Measurements from ENCODE around the gene IFNK. TPM values are rescaled to one million over a fixed set of nuclear protein-coding genes. Genes with fewer than 3 reads are reported as not detected.

IFNK gene
- polyA plus RNA-seq, 1 donor (not counting 4 experiments of a cell fraction or from before 2014, with no cell fraction given), result 29.2 TPM

- Histone ChIP-seq H3K9me1 (ENCODE audit: control insufficient read depth, extremely low read depth, insufficient read depth, low read length) (peaks cover 2% of the 10 kb centered on the region), H4K20me1 (ENCODE audit: control insufficient read depth, extremely low read depth, insufficient read depth, low read length) (no peaks in the 10 kb centered on the region), H3K27ac (ENCODE audit: control insufficient read depth, insufficient read depth, low read length) (no peak overlapping the region), H2AFZ (ENCODE audit: control insufficient read depth, low read length) (no peak overlapping the region), H3K4me1 (ENCODE audit: control insufficient read depth, extremely low read depth, insufficient read depth, low read length) (peaks cover 20% of the 10 kb centered on the region), H3K4me3 (ENCODE audit: control insufficient read depth in 2 of 3, extremely low read depth in 1 of 3, insufficient read depth in 2 of 3, low read depth in 1 of 3, low read length in 3 of 3) (no peak overlapping the region), H3K27me3 (ENCODE audit: control insufficient read depth, extremely low read depth, insufficient read depth, low read length) (no peaks in the 10 kb centered on the region), H3K4me2 (ENCODE audit: control insufficient read depth, extremely low read depth, insufficient read depth, low read depth, low read length) (no peak overlapping the region), H3K79me2 (ENCODE audit: control insufficient read depth, insufficient read depth, low read length) (peaks cover 37% of the 10 kb centered on the region), H3K36me3 (ENCODE audit: control insufficient read depth in 2 of 2, extremely low read depth in 1 of 2, insufficient read depth in 2 of 2, low read length in 2 of 2) (peaks cover 0 to 5% of the 10 kb centered on the region in 2 experiments), H3K9ac (ENCODE audit: control insufficient read depth, extremely low read depth, insufficient read depth, low read length) (no peak overlapping the region), H3K9me3 (ENCODE audit: control insufficient read depth, low read depth, low read length) (no peaks in the 10 kb centered on the region)
- FAIRE-seq (no peak), DNase-seq (ENCODE audit: low read depth, low spot score) (no peak)
- TF ChIP-seq EZH2 (IDR thresholded peaks at IDR 0.05; ENCODE audit: low read length), result no peak
- TF ChIP-seq, protein P1, sequence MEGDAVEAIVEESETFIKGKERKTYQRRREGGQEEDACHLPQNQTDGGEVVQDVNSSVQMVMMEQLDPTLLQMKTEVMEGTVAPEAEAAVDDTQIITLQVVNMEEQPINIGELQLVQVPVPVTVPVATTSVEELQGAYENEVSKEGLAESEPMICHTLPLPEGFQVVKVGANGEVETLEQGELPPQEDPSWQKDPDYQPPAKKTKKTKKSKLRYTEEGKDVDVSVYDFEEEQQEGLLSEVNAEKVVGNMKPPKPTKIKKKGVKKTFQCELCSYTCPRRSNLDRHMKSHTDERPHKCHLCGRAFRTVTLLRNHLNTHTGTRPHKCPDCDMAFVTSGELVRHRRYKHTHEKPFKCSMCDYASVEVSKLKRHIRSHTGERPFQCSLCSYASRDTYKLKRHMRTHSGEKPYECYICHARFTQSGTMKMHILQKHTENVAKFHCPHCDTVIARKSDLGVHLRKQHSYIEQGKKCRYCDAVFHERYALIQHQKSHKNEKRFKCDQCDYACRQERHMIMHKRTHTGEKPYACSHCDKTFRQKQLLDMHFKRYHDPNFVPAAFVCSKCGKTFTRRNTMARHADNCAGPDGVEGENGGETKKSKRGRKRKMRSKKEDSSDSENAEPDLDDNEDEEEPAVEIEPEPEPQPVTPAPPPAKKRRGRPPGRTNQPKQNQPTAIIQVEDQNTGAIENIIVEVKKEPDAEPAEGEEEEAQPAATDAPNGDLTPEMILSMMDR (optimal IDR thresholded peaks at IDR 0.05 in 1 of 3, IDR thresholded peaks at IDR 0.05 in 1 of 3, conservative IDR thresholded peaks at IDR 0.05 in 1 of 3; ENCODE audit: extremely low read depth in 1 of 3, insufficient read depth in 2 of 3, low read length in 3 of 3), result no peak
- dilution Hi-C loops (cut with MboI; ENCODE audit: extremely low pct_ligation_motif_present, low sequenced_read_pairs), result no loop called here
These were observed 49.0 kb upstream of the IFNK start for GRCh38 chr9:27475057-27475595.

GRCh38 chr9:27476870-27477515 is 47.1 kb upstream of the IFNK start:
- H3K4me1 ChIP-seq (ENCODE audit: control insufficient read depth, extremely low read depth, insufficient read depth, low read length), result peaks cover 16% of the 10 kb centered on the region
- FAIRE-seq (no peak), DNase-seq (ENCODE audit: low read depth, low spot score) (no peak)
- no peaks in the 10 kb centered on the region for H3K9me3 ChIP-seq (ENCODE audit: control insufficient read depth, low read depth, low read length)
- TF ChIP-seq, protein P1 (optimal IDR thresholded peaks at IDR 0.05 in 1 of 3, IDR thresholded peaks at IDR 0.05 in 1 of 3, conservative IDR thresholded peaks at IDR 0.05 in 1 of 3; ENCODE audit: extremely low read depth in 1 of 3, insufficient read depth in 2 of 3, low read length in 3 of 3), result no peak
- TF ChIP-seq EZH2 (IDR thresholded peaks at IDR 0.05; ENCODE audit: low read length), result no peak
- no peak overlapping the region for H3K27ac ChIP-seq (ENCODE audit: control insufficient read depth, insufficient read depth, low read length)
- H3K79me2 ChIP-seq (ENCODE audit: control insufficient read depth, insufficient read depth, low read length), result peaks cover 29% of the 10 kb centered on the region
- no peak overlapping the region for H3K9ac ChIP-seq (ENCODE audit: control insufficient read depth, extremely low read depth, insufficient read depth, low read length)
- no peak overlapping the region for H3K4me3 ChIP-seq (ENCODE audit: control insufficient read depth in 2 of 3, extremely low read depth in 1 of 3, insufficient read depth in 2 of 3, low read depth in 1 of 3, low read length in 3 of 3)
- H3K9me1 ChIP-seq (ENCODE audit: control insufficient read depth, extremely low read depth, insufficient read depth, low read length), result no peaks in the 10 kb centered on the region
- H3K4me2 ChIP-seq (ENCODE audit: control insufficient read depth, extremely low read depth, insufficient read depth, low read depth, low read length), result no peak overlapping the region
- dilution Hi-C loops (cut with MboI; ENCODE audit: extremely low pct_ligation_motif_present, low sequenced_read_pairs), result no loop called here
- H2AFZ ChIP-seq (ENCODE audit: control insufficient read depth, low read length), result no peak overlapping the region
- H4K20me1 ChIP-seq (ENCODE audit: control insufficient read depth, extremely low read depth, insufficient read depth, low read length), result no peaks in the 10 kb centered on the region
- H3K27me3 ChIP-seq (ENCODE audit: control insufficient read depth, extremely low read depth, insufficient read depth, low read length), result no peaks in the 10 kb centered on the region
- no peaks in the 10 kb centered on the region for H3K36me3 ChIP-seq (ENCODE audit: control insufficient read depth in 2 of 2, extremely low read depth in 1 of 2, insufficient read depth in 2 of 2, low read length in 2 of 2)
